GM13977 (cell line): ENCODE results near the gene ASB2.

ENCODE experiments used
- DNase-seq: peaks from one replicate; pipeline ENCODE4 v3.0.0; 2012; ENCODE audit warnings: low spot score
- in situ Hi-C: fragments of 300-500 bp; cut with MboI; formaldehyde crosslinking; loops from one replicate; pipeline ENCODE4 v1.12.0; 2022; ENCODE audit warnings: low sequenced_read_pairs, low pct_unique_long_range_greater_than_20kb, mixed read lengths, inconsistent platforms; ENCODE audit not compliant: unreplicated experiment
- TF ChIP-seq, protein P1 (sequence below): IDR thresholded peaks from 2 replicates; pipeline ENCODE4 v1.5.1; 2012; ENCODE audit warnings: mild to moderate bottlenecking, control low read depth; ENCODE audit not compliant: insufficient read depth; ENCODE audit errors: extremely low read depth, missing control alignments

Gene ASB2, protein sequence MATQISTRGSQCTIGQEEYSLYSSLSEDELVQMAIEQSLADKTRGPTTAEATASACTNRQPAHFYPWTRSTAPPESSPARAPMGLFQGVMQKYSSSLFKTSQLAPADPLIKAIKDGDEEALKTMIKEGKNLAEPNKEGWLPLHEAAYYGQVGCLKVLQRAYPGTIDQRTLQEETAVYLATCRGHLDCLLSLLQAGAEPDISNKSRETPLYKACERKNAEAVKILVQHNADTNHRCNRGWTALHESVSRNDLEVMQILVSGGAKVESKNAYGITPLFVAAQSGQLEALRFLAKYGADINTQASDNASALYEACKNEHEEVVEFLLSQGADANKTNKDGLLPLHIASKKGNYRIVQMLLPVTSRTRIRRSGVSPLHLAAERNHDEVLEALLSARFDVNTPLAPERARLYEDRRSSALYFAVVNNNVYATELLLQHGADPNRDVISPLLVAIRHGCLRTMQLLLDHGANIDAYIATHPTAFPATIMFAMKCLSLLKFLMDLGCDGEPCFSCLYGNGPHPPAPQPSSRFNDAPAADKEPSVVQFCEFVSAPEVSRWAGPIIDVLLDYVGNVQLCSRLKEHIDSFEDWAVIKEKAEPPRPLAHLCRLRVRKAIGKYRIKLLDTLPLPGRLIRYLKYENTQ

DNA sequence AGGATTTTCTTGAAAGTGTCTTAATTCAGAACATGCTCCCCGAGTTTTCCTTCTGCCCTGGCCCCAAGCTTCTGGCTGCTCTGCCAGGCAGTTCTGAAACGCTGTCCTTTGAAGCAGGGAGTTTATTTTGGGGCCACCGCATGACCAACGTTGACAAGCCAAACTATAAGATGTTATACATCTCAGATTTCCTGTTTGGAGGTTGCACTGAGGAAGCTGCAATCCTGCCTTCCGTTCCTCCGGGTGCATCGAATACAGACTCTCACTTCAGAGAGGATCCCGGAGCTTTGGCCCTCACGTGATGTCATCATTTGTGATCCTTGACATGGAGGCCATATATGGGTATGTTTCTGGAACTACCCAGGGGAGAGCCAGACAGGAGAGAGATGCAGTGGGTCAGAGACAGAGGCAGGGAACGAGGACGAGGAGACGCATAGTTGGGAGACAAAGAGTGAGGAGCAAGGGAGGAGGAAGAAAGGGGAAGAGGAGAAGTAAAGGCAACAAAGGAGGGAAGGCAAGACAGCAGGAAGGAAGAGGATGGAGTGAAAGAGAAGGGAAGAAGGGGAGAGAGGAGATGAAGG lies at the start of gene ASB2:
TSS of gene ASB2 (minus strand) at position 94 of the 581 bp plus-strand sequence. CDS start 12,031 bp downstream, outside the sequence.
- in situ Hi-C loops, result no loop called here
- no peak for DNase-seq
- TF ChIP-seq, protein P1, sequence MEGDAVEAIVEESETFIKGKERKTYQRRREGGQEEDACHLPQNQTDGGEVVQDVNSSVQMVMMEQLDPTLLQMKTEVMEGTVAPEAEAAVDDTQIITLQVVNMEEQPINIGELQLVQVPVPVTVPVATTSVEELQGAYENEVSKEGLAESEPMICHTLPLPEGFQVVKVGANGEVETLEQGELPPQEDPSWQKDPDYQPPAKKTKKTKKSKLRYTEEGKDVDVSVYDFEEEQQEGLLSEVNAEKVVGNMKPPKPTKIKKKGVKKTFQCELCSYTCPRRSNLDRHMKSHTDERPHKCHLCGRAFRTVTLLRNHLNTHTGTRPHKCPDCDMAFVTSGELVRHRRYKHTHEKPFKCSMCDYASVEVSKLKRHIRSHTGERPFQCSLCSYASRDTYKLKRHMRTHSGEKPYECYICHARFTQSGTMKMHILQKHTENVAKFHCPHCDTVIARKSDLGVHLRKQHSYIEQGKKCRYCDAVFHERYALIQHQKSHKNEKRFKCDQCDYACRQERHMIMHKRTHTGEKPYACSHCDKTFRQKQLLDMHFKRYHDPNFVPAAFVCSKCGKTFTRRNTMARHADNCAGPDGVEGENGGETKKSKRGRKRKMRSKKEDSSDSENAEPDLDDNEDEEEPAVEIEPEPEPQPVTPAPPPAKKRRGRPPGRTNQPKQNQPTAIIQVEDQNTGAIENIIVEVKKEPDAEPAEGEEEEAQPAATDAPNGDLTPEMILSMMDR, result no peak

DNA sequence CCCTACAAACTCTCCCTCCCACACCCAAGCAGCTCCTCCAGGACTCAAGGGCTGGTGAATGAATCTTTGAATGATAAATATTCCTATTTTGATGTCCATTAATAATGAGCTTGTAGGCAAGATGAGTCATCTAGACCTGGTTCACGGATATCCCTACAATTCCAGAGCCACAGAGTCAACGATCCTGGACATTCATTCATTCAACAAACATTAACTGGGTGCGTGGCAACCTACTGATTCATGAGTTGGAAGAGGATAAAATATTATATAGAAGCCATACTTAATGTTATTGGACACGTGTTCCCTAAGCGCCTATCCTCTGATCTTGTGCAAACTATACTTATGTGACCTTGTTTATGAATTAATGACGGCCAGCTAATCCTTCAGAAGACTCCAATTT lies 49.4 kb upstream of the ASB2 start:
- TF ChIP-seq, protein P1, result no peak
- DNase-seq, result no peak
- in situ Hi-C loops, result loop anchor here (25.0 kb wide), 1 partner anchor 112 kb away; the partner anchor contains the start of gene IFI27L2

DNA sequence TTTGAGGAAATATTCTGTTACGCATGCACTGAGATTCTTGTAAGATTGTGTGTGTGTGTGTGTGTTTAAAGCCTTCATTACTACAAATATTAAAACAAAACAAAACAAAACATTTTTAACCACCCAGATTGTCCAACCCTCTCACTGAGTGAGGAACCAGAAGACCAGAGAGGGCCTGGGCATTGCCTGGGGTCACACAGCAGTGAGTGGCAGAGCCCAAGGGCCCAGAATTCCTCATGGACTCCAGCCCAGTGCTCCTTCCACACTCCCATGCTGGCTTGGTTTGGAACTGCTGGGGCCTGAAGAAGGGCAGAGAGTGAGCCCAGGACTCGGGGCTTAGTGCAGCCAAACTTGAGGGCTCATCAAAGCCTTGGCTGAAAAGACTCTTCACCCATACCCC lies 48.2 kb upstream of the ASB2 start:
- in situ Hi-C loops, result no loop called here
- TF ChIP-seq, protein P1, result no peak
- no peak for DNase-seq

DNA sequence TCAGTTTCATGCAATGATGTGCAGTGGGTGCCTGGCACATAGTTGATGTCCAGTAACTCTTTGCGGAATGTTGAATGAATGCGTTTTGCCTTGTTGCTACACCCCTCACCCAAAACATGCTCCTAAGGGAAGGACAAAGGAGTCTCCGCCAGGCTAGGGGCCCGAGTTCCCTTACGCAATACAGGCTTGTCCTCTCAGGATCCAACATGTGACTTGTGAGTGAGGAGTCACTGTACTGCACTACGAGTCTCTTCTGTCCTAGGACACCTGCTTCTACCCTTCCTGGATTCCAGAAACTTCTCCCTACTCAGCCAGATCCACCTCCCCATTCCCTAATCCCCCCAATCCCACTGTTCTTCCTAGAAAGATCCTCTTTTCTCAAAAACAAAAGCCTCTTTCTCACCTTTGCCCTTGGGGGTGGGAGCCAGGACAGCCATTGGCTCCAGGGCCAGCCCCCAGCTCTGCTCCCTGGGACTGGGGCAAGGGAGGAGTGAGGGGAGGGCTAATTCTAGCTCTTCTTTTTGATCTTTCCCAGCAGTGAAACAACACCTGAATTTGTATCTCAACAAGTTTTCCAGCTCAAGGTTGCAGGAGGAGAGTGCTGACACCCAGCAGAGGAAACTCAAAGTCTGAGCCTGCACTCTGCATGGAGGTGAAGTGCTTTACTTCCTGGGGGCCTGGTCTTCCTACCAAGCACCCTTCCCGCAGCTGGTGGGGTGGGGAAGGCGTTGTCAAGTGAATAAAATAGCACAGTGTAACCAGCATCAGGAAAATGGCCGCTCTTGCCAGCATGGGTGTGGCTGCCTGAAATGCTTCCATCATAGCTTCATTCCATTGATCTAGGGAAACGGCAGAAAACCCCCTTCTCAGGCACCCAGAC lies 46.4 kb upstream of the ASB2 start:
- TF ChIP-seq, protein P1, result no peak
- in situ Hi-C loops, result no loop called here
- DNase-seq, result no peak

DNA sequence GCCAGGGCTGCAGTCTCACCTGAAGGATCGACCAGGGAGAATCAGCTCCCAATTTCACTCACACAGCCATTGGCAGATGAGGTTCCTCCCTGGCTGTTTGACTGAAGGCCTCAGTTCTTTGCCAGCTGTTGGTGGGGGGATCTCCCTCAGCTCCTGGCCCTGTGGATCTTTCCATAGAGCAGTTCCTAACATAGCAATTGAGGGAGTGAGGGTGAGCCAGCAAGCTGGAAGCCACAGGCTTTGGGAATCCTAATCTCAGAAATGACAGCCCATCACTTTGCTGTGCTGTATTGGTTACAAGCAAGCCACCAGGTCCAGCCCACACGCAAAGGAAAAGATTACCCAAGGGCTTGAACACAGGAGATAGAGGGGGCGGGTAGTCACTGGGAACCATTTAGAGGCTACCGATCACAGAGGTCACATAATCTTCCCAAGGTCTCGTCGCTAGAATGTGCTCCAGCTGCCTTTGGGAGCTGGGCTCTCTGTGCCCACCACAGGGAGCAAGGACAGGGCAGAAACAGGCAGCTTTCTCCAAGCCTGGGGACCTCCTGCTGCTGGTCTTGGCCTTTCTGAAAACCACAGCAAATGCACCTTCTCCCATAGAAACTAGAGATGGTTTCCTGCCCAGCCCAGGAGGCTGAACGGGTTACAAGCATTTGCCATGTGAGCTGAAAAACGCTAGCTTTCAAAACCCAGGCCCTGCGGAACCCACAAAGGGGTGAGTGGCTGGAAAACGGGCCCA lies 45.2 kb upstream of the ASB2 start:
- in situ Hi-C loops, result no loop called here
- TF ChIP-seq, protein P1, result no peak
- DNase-seq, result no peak

DNA sequence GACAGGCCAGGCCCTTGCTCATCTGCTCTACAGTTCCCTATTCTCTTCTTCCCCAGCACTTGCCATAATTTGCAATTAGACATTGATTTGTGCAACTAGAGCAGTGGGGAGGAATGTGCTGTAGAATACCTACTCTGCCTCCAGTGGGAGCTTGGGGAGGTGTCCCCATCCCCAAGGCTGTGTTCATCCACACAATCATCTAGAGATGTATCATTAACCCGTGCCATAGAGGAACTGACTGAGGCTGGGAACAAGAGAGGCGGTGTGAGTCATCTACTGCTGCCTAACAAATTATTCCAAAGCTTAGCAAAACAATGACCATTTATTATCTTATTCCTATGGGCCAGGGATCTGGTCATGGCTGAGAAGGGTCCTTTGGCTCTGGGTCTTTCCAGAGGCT lies 44.6 kb upstream of the ASB2 start:
- in situ Hi-C loops, result no loop called here
- no peak for DNase-seq
- TF ChIP-seq, protein P1, result no peak
